IMR-90 (cell line): ENCODE data around the gene MINAR1. TPM values are rescaled to one million over a fixed set of nuclear protein-coding genes. Genes with fewer than 3 reads are reported as not detected.

Experiments
- ATAC-seq: fragments of 200-7000 bp; cut with Tn5 transposase; 2 replicates; pipeline ENCODE4 v1.9.1; 2020; ENCODE audit warnings: low read depth, mild to moderate bottlenecking, moderate library complexity
- BruUV-seq: library from RNA; stranded (reverse); fragments of 400-500 nt; replicated peaks from 2 replicates; lab custom pipeline; 2021; lab: Mats Ljungman, UMichigan
- CTCF ChIA-PET: fragments of 300-600 bp; formaldehyde crosslinking; extraction: SDS; loops from one replicate; lab custom pipeline; 2021; ENCODE audit warnings: antibody characterized with exemption; lab: Yijun Ruan, JAX
- POLR2A ChIA-PET: fragments of 300-600 bp; sonication (Branson Sonifier 250); formaldehyde crosslinking; loops from one replicate; lab custom pipeline; 2022; ENCODE audit warnings: antibody characterized with exemption; ENCODE audit not compliant: unreplicated experiment; lab: Charles Lee
- DNase-seq: peaks from one replicate; pipeline ENCODE4 v3.0.0; 2013
- H2AFZ ChIP-seq: replicated peaks from 2 replicates; pipeline ENCODE3; 2013; ENCODE audit warnings: low read length, mild to moderate bottlenecking; ENCODE audit not compliant: poor library complexity
- H2AK5ac ChIP-seq: 2 replicates; pipeline ENCODE4 v1.6.1; 2013; ENCODE audit warnings: low read depth, low read length, inconsistent platforms
- H2AK9ac ChIP-seq: replicated peaks from 2 replicates; pipeline ENCODE3; 2013; ENCODE audit warnings: mild to moderate bottlenecking, low read depth, low read length, moderate library complexity; ENCODE audit not compliant: poor library complexity
- H2BK120ac ChIP-seq: 2 replicates; pipeline ENCODE4 v1.6.1; 2013; ENCODE audit warnings: low read depth, low read length, inconsistent platforms
- H2BK15ac ChIP-seq: 3 replicates; pipeline ENCODE4 v1.6.1; 2013; ENCODE audit warnings: low read depth, low read length, inconsistent platforms
- H2BK20ac ChIP-seq: 2 replicates; pipeline ENCODE4 v1.6.1; 2013; ENCODE audit warnings: low read depth, mild to moderate bottlenecking, inconsistent platforms, low read length, moderate library complexity
- H2BK5ac ChIP-seq: 2 replicates; pipeline ENCODE4 v1.6.1; 2013; ENCODE audit warnings: mild to moderate bottlenecking, low read depth, low read length, inconsistent platforms; ENCODE audit not compliant: poor library complexity, severe bottlenecking
- H3K14ac ChIP-seq: replicated peaks from 2 replicates; pipeline ENCODE4 v1.6.1; 2013; ENCODE audit warnings: low read depth, low read length, inconsistent platforms
- H3K18ac ChIP-seq: 2 replicates; pipeline ENCODE4 v1.6.1; 2013; ENCODE audit warnings: low read depth, low read length, control low read depth
- H3K23ac ChIP-seq: 2 replicates; pipeline ENCODE4 v1.6.1; 2013; ENCODE audit warnings: low read depth, low read length, inconsistent platforms
- H3K27ac ChIP-seq: 2 replicates; pipeline ENCODE4 v1.5.1; 2013; ENCODE audit warnings: mild to moderate bottlenecking, control low read depth, low read length; ENCODE audit not compliant: insufficient read depth
- H3K27me3 ChIP-seq: 2 replicates; pipeline ENCODE4 v1.6.1; 2013; ENCODE audit warnings: low read length; ENCODE audit not compliant: control insufficient read depth, insufficient read depth
- H3K36me3 ChIP-seq: 2 replicates; pipeline ENCODE4 v1.6.1; 2013; ENCODE audit warnings: low read length, mixed read lengths; ENCODE audit not compliant: control insufficient read depth, insufficient read depth
- H3K4ac ChIP-seq: 2 replicates; pipeline ENCODE4 v1.6.1; 2013; ENCODE audit warnings: low read depth, low read length, inconsistent platforms
- H3K4me1 ChIP-seq: 2 replicates; pipeline ENCODE4 v1.6.1; 2013; ENCODE audit warnings: low read length, mixed read lengths; ENCODE audit not compliant: control insufficient read depth, insufficient read depth
- H3K4me2 ChIP-seq: 2 replicates; pipeline ENCODE4 v1.6.1; 2013; ENCODE audit warnings: low read depth, mild to moderate bottlenecking, control low read depth, low read length, moderate library complexity
- H3K4me3 ChIP-seq: 2 replicates; pipeline ENCODE4 v1.5.1; 2013; ENCODE audit warnings: low read depth, mild to moderate bottlenecking, control low read depth, low read length, moderate library complexity; ENCODE audit not compliant: insufficient read depth
- H3K56ac ChIP-seq: 2 replicates; pipeline ENCODE4 v1.6.1; 2013; ENCODE audit warnings: low read length, inconsistent platforms; ENCODE audit not compliant: insufficient read depth; ENCODE audit errors: extremely low read depth
- H3K79me1 ChIP-seq, 2 experiments: 2 replicates each; pipeline ENCODE4 v1.6.1; 2013; ENCODE audit warnings: low read length in 2 of 2, inconsistent platforms in 1 of 2, low read depth in 1 of 2
- H3K9ac ChIP-seq: 2 replicates; pipeline ENCODE4 v1.6.1; 2013; ENCODE audit warnings: low read depth, low read length, control low read depth
- H3K9me1 ChIP-seq: 2 replicates; pipeline ENCODE4 v1.6.1; 2013; ENCODE audit warnings: low read length, inconsistent platforms; ENCODE audit not compliant: insufficient read depth
- H3K9me3 ChIP-seq: 2 replicates; pipeline ENCODE4 v1.6.1; 2013; ENCODE audit warnings: low read length; ENCODE audit not compliant: control insufficient read depth, insufficient read depth
- H4K20me1 ChIP-seq: 2 replicates; pipeline ENCODE4 v1.6.1; 2013; ENCODE audit warnings: low read length, inconsistent platforms; ENCODE audit not compliant: insufficient read depth
- H4K5ac ChIP-seq: 2 replicates; pipeline ENCODE4 v1.6.1; 2013; ENCODE audit warnings: mild to moderate bottlenecking, low read depth, low read length, control low read depth
- H4K8ac ChIP-seq, 2 experiments: 2 replicates each; pipeline ENCODE4 v1.6.1; 2013; ENCODE audit warnings: low read depth in 2 of 2, low read length in 2 of 2, control low read depth in 1 of 2, inconsistent platforms in 1 of 2
- H4K91ac ChIP-seq: 2 replicates; pipeline ENCODE4 v1.6.1; 2013; ENCODE audit warnings: low read depth, low read length, inconsistent platforms; ENCODE audit not compliant: insufficient read depth
- BHLHE40 ChIP-seq: fragments of 150-350 bp; IDR thresholded peaks from 2 replicates; pipeline ENCODE4 v1.6.1; 2016; ENCODE audit warnings: mild to moderate bottlenecking, low read depth, low read length
- CEBPB ChIP-seq: IDR thresholded peaks from 2 replicates; pipeline ENCODE4 v1.6.1; 2012; ENCODE audit warnings: low read depth, low read length, improper control_type of control experiment
- CHD1 ChIP-seq: IDR thresholded peaks from 2 replicates; pipeline ENCODE4 v1.6.1; 2012; ENCODE audit warnings: low read depth, low read length, improper control_type of control experiment
- CTCF ChIP-seq: conservative IDR thresholded peaks from 2 replicates; pipeline ENCODE4 v1.5.1; 2012; ENCODE audit warnings: mild to moderate bottlenecking, low read depth, low read length, improper control_type of control experiment
- ELK1 ChIP-seq: fragments of 150-350 bp; IDR thresholded peaks from 2 replicates; pipeline ENCODE4 v1.6.1; 2016; ENCODE audit warnings: low read depth, mild to moderate bottlenecking, low read length, moderate library complexity, borderline replicate concordance
- FOS ChIP-seq: fragments of 150-350 bp; IDR thresholded peaks from 2 replicates; pipeline ENCODE4 v1.6.1; 2016; ENCODE audit warnings: low read depth, low read length
- MAFK ChIP-seq: IDR thresholded peaks from 2 replicates; pipeline ENCODE4 v1.6.1; 2012; ENCODE audit warnings: low read depth, low read length, improper control_type of control experiment
- MAZ ChIP-seq: IDR thresholded peaks from 2 replicates; pipeline ENCODE4 v1.6.1; 2012; ENCODE audit warnings: low read depth, mild to moderate bottlenecking, low read length, improper control_type of control experiment, moderate library complexity, borderline replicate concordance
- MXI1 ChIP-seq: IDR thresholded peaks from 2 replicates; pipeline ENCODE4 v1.6.1; 2012; ENCODE audit warnings: low read depth, mild to moderate bottlenecking, low read length, moderate library complexity, borderline replicate concordance
- NFE2L2 ChIP-seq: fragments of 150-350 bp; IDR thresholded peaks from 2 replicates; pipeline ENCODE4 v1.6.1; 2016; ENCODE audit warnings: low read depth, mild to moderate bottlenecking, low read length
- RAD21 ChIP-seq: IDR thresholded peaks from 2 replicates; pipeline ENCODE4 v1.6.1; 2012; ENCODE audit warnings: low read length, improper control_type of control experiment
- RCOR1 ChIP-seq: IDR thresholded peaks from 2 replicates; pipeline ENCODE4 v1.6.1; 2012; ENCODE audit warnings: mild to moderate bottlenecking, low read length, improper control_type of control experiment; ENCODE audit not compliant: insufficient replicate concordance
- RFX5 ChIP-seq: IDR thresholded peaks from 2 replicates; pipeline ENCODE4 v1.8.0; 2012; ENCODE audit warnings: low read depth, mild to moderate bottlenecking, low read length, moderate library complexity
- SMC3 ChIP-seq: fragments of 150-350 bp; IDR thresholded peaks from 2 replicates; pipeline ENCODE4 v1.6.1; 2016; ENCODE audit warnings: low read depth, mild to moderate bottlenecking, antibody characterized with exemption, low read length, moderate library complexity
- USF2 ChIP-seq: fragments of 150-350 bp; IDR thresholded peaks from 2 replicates; pipeline ENCODE4 v1.6.1; 2017; ENCODE audit warnings: mild to moderate bottlenecking, antibody characterized with exemption, low read length, low read depth
- WGBS, 2 experiments: methylation state at CpG; one replicate each; pipeline versions ENCODE4 v1.1.5 to v1.1.7; 2013; ENCODE audit warnings: missing lambda C conversion rate in 2 of 2; ENCODE audit not compliant: insufficient read length in 1 of 2; ENCODE audit errors: extremely low coverage in 2 of 2; 5-methylcytosine and 5-hydroxymethylcytosine counted together
- dilution Hi-C: fragments of 300-500 bp; cut with HindIII; formaldehyde crosslinking; loops from one replicate; pipeline ENCODE4 v1.14.3; 2018; ENCODE audit warnings: low sequenced_read_pairs; ENCODE audit not compliant: unreplicated experiment
- in situ Hi-C: fragments of 300-500 bp; cut with MboI; formaldehyde crosslinking; loops from 3 replicates; pipeline ENCODE4 v1.14.3; 2019; ENCODE audit warnings: low sequenced_read_pairs, inconsistent platforms, mixed read lengths
- intact Hi-C: fragments of 100-400 bp; cut with micrococcal nuclease; formaldehyde crosslinking; loops from 2 replicates; pipeline ENCODE4 v1.10.0; 2022
- polyA plus RNA-seq, 3 experiments: library from polyadenylated mRNA; depleted of rRNA; stranded (reverse); fragments of >200 nt; gene quantifications; 2 replicates each; pipeline ENCODE4 v1.2.3, GENCODE V29; 2012; ENCODE audit warnings: low replicate concordance in 1 of 3
- total RNA-seq: library from RNA; depleted of rRNA; stranded (reverse); fragments of >200 nt; gene quantifications from 2 replicates; pipeline ENCODE4 v1.2.3, GENCODE V29; 2012

The MINAR1 gene
- total and polyA plus RNA-seq, 2 of the 4 experiments (the other 2 are of a cell fraction), result 0.65 to 1.6 TPM

- Histone ChIP-seq H4K91ac (no peak overlapping the region), H3K18ac (no peak overlapping the region), H3K9me3 (no peaks in the 10 kb centered on the region), H2BK15ac (no peak overlapping the region), H3K4ac (no peak overlapping the region), H2AK5ac (no peak overlapping the region), H3K9ac (no peak overlapping the region), H3K4me2 (no peak overlapping the region), H4K20me1 (no peaks in the 10 kb centered on the region), H3K27ac (no peak overlapping the region), H3K4me1 (no peaks in the 10 kb centered on the region), H2BK20ac (no peak overlapping the region), H4K5ac (no peak overlapping the region), H3K36me3 (no peaks in the 10 kb centered on the region), H2BK120ac (no peak overlapping the region), H3K14ac (no peak overlapping the region), H2AFZ (no peak overlapping the region), H3K4me3 (no peak overlapping the region), H2AK9ac (no peak overlapping the region), H3K23ac (no peak overlapping the region), H3K79me1 (no peaks in the 10 kb centered on the region), H3K27me3 (peaks cover 9% of the 10 kb centered on the region), H4K8ac (no peak overlapping the region), H2BK5ac (no peak overlapping the region), H3K56ac (no peak overlapping the region), H3K9me1 (peaks cover 2% of the 10 kb centered on the region; the same call in 1 of the 2 replicates)
- intact Hi-C loops, result no loop called here
- no peak for DNase-seq
- CTCF ChIA-PET, result no interaction called here
- POLR2A ChIA-PET, result no interaction called here
- TF ChIP-seq SMC3 (no peak), NFE2L2 (no peak), ELK1 (no peak), MXI1 (no peak), CTCF (no peak), BHLHE40 (no peak), USF2 (no peak), RFX5 (no peak), CEBPB (no peak), RAD21 (no peak), FOS (no peak), MAZ (no peak), MAFK (no peak), CHD1 (no peak), RCOR1 (no peak)
- dilution Hi-C loops, result no loop called here
- no TSS peak for BruUV-seq
- in situ Hi-C loops, result no loop called here
- no CpG with 5 or more reads among the region's 1 CpG for WGBS, 2 experiments
- ATAC-seq, result no peak
These were observed 14.9 kb downstream of the MINAR1 start for GRCh38 chr15:79447060-79447459.
